HCT116 (cell line): ENCODE measurements around the gene BRSK2. TPM values are rescaled to one million over a fixed set of nuclear protein-coding genes. Genes with fewer than 3 reads are reported as not detected.

Experiments
- ATAC-seq: fragments of 200-7000 bp; cut with Tn5 transposase; 2 replicates; pipeline ENCODE4 v1.9.1; 2020; ENCODE audit warnings: mild to moderate bottlenecking, moderate library complexity
- BruUV-seq: library from RNA; stranded (reverse); fragments of 400-500 nt; replicated peaks from 2 replicates; lab custom pipeline; 2021; lab: Mats Ljungman, UMichigan
- CTCF ChIA-PET: fragments of 300-600 bp; sonication (Branson Sonifier 250); formaldehyde crosslinking; loops from one replicate; lab custom pipeline; 2021; ENCODE audit warnings: antibody characterized with exemption; lab: Charles Lee
- POLR2A ChIA-PET: fragments of 300-600, 350-600 bp; sonication (Branson Sonifier 250); formaldehyde crosslinking; loops from one replicate; lab custom pipeline; 2021; ENCODE audit warnings: antibody characterized with exemption; lab: Charles Lee
- RAD21 ChIA-PET, 2 experiments: fragments of 300-600 bp; sonication (Branson Sonifier 250); formaldehyde crosslinking; loops; one replicate each; lab custom pipeline; 2023; ENCODE audit warnings: low total read pairs in 2 of 2; ENCODE audit not compliant: uncharacterized antibody in 2 of 2, unreplicated experiment in 2 of 2, low non-redundant PET in 1 of 2; lab: Charles Lee
- DNase-seq: peaks from one replicate; pipeline ENCODE4 v3.0.0-alpha.2; 2010; ENCODE audit warnings: low read depth, low spot score
- H2AFZ ChIP-seq: fragments of 200-600 bp; shearing (Covaris generic), sonication (generic); 2 replicates; pipeline ENCODE4 v1.6.1; 2017; ENCODE audit warnings: low read depth, mixed run types, mixed read lengths, antibody characterized with exemption, low read length; ENCODE audit not compliant: poor library complexity, severe bottlenecking
- H3K27ac ChIP-seq: 2 replicates; pipeline ENCODE4 v1.5.1; 2012; ENCODE audit warnings: low read depth, low read length
- H3K27me3 ChIP-seq: fragments of 200-600 bp; sonication (generic); 2 replicates; pipeline ENCODE4 v1.6.1; 2016; ENCODE audit warnings: mixed run types, low read length, mixed read lengths; ENCODE audit not compliant: insufficient read depth
- H3K36me3 ChIP-seq, 2 experiments: fragments of 200-500 bp in 1 of 2; fragments of 200-600 bp in 1 of 2; sonication (Bioruptor generic) in 1 of 2; sonication (generic) in 1 of 2; 2 replicates each; pipeline versions ENCODE4 v1.5.1 to v1.6.1; 2014 to 2016; ENCODE audit warnings: low read length in 2 of 2, inconsistent platforms in 1 of 2, mixed read lengths in 1 of 2, mixed run types in 1 of 2; ENCODE audit not compliant: insufficient read depth in 2 of 2, control insufficient read depth in 1 of 2
- H3K4me1 ChIP-seq, 2 experiments: fragments of 200-600 bp in 1 of 2; sonication (generic) in 1 of 2; 2 replicates each; pipeline versions ENCODE4 v1.5.1 to v1.6.1; 2012 to 2017; ENCODE audit warnings: low read length in 2 of 2, inconsistent platforms in 1 of 2, mild to moderate bottlenecking in 1 of 2, mixed read lengths in 1 of 2, mixed run types in 1 of 2, moderate library complexity in 1 of 2; ENCODE audit not compliant: insufficient read depth in 2 of 2, control insufficient read depth in 1 of 2
- H3K4me2 ChIP-seq: fragments of 200-600 bp; sonication (generic); 2 replicates; pipeline ENCODE4 v1.6.1; 2017; ENCODE audit warnings: mixed run types, low read length, mixed read lengths
- H3K4me3 ChIP-seq, 2 experiments: fragments of 200-600 bp in 1 of 2; sonication (generic) in 1 of 2; replicated peaks in 1 of 2; 2 replicates each; pipeline ENCODE4 v1.5.1; 2011 to 2016; ENCODE audit warnings: low read length in 2 of 2, control low read depth in 1 of 2, low read depth in 1 of 2, mild to moderate bottlenecking in 1 of 2, mixed read lengths in 1 of 2, mixed run types in 1 of 2
- H3K79me2 ChIP-seq: fragments of 200-600 bp; sonication (generic); 2 replicates; pipeline ENCODE4 v1.6.1; 2017; ENCODE audit warnings: mild to moderate bottlenecking, mixed run types, low read length, moderate library complexity, mixed read lengths; ENCODE audit not compliant: insufficient read depth
- H3K9ac ChIP-seq: fragments of 200-600 bp; sonication (generic); 2 replicates; pipeline ENCODE4 v1.6.1; 2016; ENCODE audit warnings: low read length, mixed read lengths
- H3K9me2 ChIP-seq: fragments of 200-600 bp; sonication (generic), shearing (Covaris generic); 2 replicates; pipeline ENCODE4 v1.6.1; 2017; ENCODE audit warnings: mixed run types, mild to moderate bottlenecking, moderate library complexity; ENCODE audit not compliant: insufficient read depth
- H3K9me3 ChIP-seq, 2 experiments: fragments of 200-500 bp in 1 of 2; fragments of 200-600 bp in 1 of 2; sonication (Bioruptor generic) in 1 of 2; sonication (generic) in 1 of 2; 2 replicates each; pipeline ENCODE4 v1.6.1; 2014 to 2017; ENCODE audit warnings: low read length in 2 of 2, mixed read lengths in 2 of 2, inconsistent platforms in 1 of 2, low read depth in 1 of 2, mild to moderate bottlenecking in 1 of 2, mixed run types in 1 of 2, moderate library complexity in 1 of 2; ENCODE audit not compliant: control insufficient read depth in 1 of 2, insufficient read depth in 1 of 2
- H4K20me1 ChIP-seq: fragments of 200-600 bp; sonication (generic), shearing (Covaris generic); 2 replicates; pipeline ENCODE4 v1.6.1; 2017; ENCODE audit warnings: mixed run types, mild to moderate bottlenecking, moderate library complexity; ENCODE audit not compliant: insufficient read depth
- CBX3 ChIP-seq: IDR thresholded peaks from 2 replicates; pipeline ENCODE4 v1.6.1; 2012; ENCODE audit warnings: low read depth
- CEBPB ChIP-seq: IDR thresholded peaks from 2 replicates; pipeline ENCODE4 v1.6.1; 2012; ENCODE audit warnings: low read depth
- EGR1 ChIP-seq: IDR thresholded peaks from 2 replicates; pipeline ENCODE4 v1.6.1; 2012; ENCODE audit warnings: low read depth
- ELF1 ChIP-seq: IDR thresholded peaks from 2 replicates; pipeline ENCODE4 v1.6.1; 2012; ENCODE audit warnings: low read depth, borderline replicate concordance
- EZH2phosphoT487 ChIP-seq: fragments of 200-600 bp; IDR thresholded peaks from 2 replicates; pipeline ENCODE4 v1.6.1; 2018; ENCODE audit warnings: antibody characterized with exemption, borderline replicate concordance
- SIN3A ChIP-seq: IDR thresholded peaks from 2 replicates; pipeline ENCODE4 v1.6.1; 2012; ENCODE audit warnings: low read depth
- SP1 ChIP-seq: IDR thresholded peaks from 2 replicates; pipeline ENCODE4 v1.6.1; 2012; ENCODE audit warnings: low read depth
- SRF ChIP-seq: IDR thresholded peaks from 2 replicates; pipeline ENCODE4 v1.6.1; 2012; ENCODE audit warnings: low read depth
- TCF7L2 ChIP-seq: IDR thresholded peaks from 2 replicates; pipeline ENCODE4 v1.7.0; 2011; ENCODE audit warnings: borderline replicate concordance, inconsistent platforms; ENCODE audit not compliant: insufficient read depth, insufficient read length; ENCODE audit errors: extremely low read depth
- ZNF274 ChIP-seq: fragments of 200-500 bp; sonication (Bioruptor generic); IDR thresholded peaks from 2 replicates; pipeline ENCODE4 v1.6.1; 2014; ENCODE audit warnings: mild to moderate bottlenecking, low read depth, low read length, inconsistent platforms
- intact Hi-C: fragments of 100-400 bp; cut with micrococcal nuclease; formaldehyde crosslinking; loops from 2 replicates; pipeline ENCODE4 v1.10.0; 2022
- total RNA-seq: library from RNA; stranded (reverse); gene quantifications from one replicate; pipeline ENCODE4 v1.2.1, GENCODE V29; 2021; ENCODE audit not compliant: unreplicated experiment
- TF ChIP-seq, protein P1 (sequence below): IDR thresholded peaks from 2 replicates; pipeline ENCODE4 v1.6.1; 2012
- TF ChIP-seq, protein P2 (sequence below): IDR thresholded peaks from 2 replicates; pipeline ENCODE4 v1.6.1; 2011; ENCODE audit warnings: mild to moderate bottlenecking, low read length, moderate library complexity; ENCODE audit not compliant: insufficient replicate concordance; ENCODE audit errors: extremely low read depth
- TF ChIP-seq, protein P3 (sequence below): IDR thresholded peaks from 2 replicates; pipeline ENCODE4 v1.6.1; 2012; ENCODE audit warnings: low read depth

The BRSK2 gene
- total RNA-seq, 1 experiment from 2014 or later = 14.0 TPM

DNA sequence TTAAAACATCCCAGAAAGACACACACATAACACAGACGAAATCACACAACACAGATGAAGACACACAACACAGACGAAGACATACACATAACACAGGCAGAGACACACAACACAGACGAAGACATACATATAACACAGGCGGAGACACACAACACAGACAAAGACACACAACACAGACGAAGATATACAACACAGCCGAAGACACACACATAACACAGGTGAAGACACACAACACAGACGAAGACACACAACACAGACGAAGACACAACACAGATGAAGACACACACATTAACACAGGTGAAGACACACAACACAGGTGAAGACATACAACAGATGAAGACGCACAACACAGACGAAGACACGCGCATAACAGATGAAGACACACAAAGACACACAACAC, 101.6 kb downstream of the BRSK2 start:
- H3K36me3 ChIP-seq = no peaks in the 10 kb centered on the region
- H2AFZ ChIP-seq = no peak overlapping the region
- no peak for DNase-seq
- no peaks in the 10 kb centered on the region for H3K9me3 ChIP-seq
- no peaks in the 10 kb centered on the region for H3K9me2 ChIP-seq
- H3K27ac ChIP-seq = no peak overlapping the region
- no peak for TF ChIP-seq EGR1
- no peak for TF ChIP-seq TCF7L2
- no peak for TF ChIP-seq CBX3
- TF ChIP-seq, protein P1, sequence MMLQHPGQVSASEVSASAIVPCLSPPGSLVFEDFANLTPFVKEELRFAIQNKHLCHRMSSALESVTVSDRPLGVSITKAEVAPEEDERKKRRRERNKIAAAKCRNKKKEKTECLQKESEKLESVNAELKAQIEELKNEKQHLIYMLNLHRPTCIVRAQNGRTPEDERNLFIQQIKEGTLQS = no peak
- TF ChIP-seq ZNF274 = no peak
- no peak for TF ChIP-seq SIN3A
- no peak for TF ChIP-seq EZH2phosphoT487
- TF ChIP-seq CEBPB = no peak
- no peak for TF ChIP-seq ELF1
- BruUV-seq = no TSS peak
- RAD21 ChIA-PET = no interaction called here
- H3K4me1 ChIP-seq = peaks cover 0 to 1% of the 10 kb centered on the region in 2 experiments; a peak in 2 of 4 replicates
- H3K9ac ChIP-seq = no peak overlapping the region
- intact Hi-C loops = no loop called here
- ATAC-seq = no peak
- H4K20me1 ChIP-seq = peaks cover 4% of the 10 kb centered on the region; the same call in 1 of the 2 replicates
- no peaks in the 10 kb centered on the region for H3K27me3 ChIP-seq
- no peak overlapping the region for H3K4me2 ChIP-seq
- no peak overlapping the region for H3K4me3 ChIP-seq
- H3K79me2 ChIP-seq = peaks cover 47% of the 10 kb centered on the region
- POLR2A ChIA-PET = no interaction called here
- CTCF ChIA-PET = no interaction called here

DNA sequence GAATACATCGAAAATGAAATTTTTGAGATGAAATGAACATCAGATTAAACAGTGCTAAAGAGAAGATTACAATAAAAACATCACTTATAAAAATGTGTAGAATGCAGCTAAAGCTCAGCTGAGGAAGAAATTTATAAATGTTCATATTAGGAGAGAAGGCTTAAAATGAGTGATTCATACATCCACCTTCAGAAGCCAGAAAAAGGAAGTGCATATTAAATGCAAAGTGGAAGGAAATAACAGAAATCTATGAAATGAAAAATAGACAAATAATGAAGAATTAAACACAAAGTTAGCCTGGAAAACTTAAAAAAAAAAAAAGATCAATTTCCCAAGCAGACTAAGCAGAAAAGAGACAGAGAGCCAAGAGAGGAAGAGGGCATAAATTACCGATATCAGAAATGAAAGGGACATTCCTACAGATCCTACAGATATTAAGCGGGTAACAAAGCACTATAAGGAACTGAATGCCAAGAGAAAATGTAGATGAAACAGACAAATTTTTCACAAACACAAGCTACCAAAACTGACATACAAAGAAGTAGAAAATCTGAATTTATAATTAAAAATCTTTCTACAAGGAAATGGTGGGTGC, 104.0 kb downstream of the BRSK2 start:
- no TSS peak for BruUV-seq
- H3K27me3 ChIP-seq = no peaks in the 10 kb centered on the region
- no peaks in the 10 kb centered on the region for H3K36me3 ChIP-seq
- CTCF ChIA-PET = no interaction called here
- POLR2A ChIA-PET = no interaction called here
- H3K4me3 ChIP-seq = no peak overlapping the region
- no peak overlapping the region for H3K4me2 ChIP-seq
- peaks cover 4% of the 10 kb centered on the region; the same call in 1 of the 2 replicates for H4K20me1 ChIP-seq
- peaks cover 58% of the 10 kb centered on the region for H3K79me2 ChIP-seq
- no peak overlapping the region for H3K27ac ChIP-seq
- no peaks in the 10 kb centered on the region for H3K9me2 ChIP-seq
- RAD21 ChIA-PET = no interaction called here
- intact Hi-C loops = no loop called here
- H2AFZ ChIP-seq = no peak overlapping the region
- ATAC-seq (no peak), DNase-seq (no peak)
- H3K9ac ChIP-seq = no peak overlapping the region
- TF ChIP-seq, protein P2, sequence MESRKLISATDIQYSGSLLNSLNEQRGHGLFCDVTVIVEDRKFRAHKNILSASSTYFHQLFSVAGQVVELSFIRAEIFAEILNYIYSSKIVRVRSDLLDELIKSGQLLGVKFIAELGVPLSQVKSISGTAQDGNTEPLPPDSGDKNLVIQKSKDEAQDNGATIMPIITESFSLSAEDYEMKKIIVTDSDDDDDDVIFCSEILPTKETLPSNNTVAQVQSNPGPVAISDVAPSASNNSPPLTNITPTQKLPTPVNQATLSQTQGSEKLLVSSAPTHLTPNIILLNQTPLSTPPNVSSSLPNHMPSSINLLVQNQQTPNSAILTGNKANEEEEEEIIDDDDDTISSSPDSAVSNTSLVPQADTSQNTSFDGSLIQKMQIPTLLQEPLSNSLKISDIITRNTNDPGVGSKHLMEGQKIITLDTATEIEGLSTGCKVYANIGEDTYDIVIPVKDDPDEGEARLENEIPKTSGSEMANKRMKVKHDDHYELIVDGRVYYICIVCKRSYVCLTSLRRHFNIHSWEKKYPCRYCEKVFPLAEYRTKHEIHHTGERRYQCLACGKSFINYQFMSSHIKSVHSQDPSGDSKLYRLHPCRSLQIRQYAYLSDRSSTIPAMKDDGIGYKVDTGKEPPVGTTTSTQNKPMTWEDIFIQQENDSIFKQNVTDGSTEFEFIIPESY = no peak
- TF ChIP-seq SRF (no peak), SP1 (no peak), CEBPB (no peak)
- TF ChIP-seq, protein P3, sequence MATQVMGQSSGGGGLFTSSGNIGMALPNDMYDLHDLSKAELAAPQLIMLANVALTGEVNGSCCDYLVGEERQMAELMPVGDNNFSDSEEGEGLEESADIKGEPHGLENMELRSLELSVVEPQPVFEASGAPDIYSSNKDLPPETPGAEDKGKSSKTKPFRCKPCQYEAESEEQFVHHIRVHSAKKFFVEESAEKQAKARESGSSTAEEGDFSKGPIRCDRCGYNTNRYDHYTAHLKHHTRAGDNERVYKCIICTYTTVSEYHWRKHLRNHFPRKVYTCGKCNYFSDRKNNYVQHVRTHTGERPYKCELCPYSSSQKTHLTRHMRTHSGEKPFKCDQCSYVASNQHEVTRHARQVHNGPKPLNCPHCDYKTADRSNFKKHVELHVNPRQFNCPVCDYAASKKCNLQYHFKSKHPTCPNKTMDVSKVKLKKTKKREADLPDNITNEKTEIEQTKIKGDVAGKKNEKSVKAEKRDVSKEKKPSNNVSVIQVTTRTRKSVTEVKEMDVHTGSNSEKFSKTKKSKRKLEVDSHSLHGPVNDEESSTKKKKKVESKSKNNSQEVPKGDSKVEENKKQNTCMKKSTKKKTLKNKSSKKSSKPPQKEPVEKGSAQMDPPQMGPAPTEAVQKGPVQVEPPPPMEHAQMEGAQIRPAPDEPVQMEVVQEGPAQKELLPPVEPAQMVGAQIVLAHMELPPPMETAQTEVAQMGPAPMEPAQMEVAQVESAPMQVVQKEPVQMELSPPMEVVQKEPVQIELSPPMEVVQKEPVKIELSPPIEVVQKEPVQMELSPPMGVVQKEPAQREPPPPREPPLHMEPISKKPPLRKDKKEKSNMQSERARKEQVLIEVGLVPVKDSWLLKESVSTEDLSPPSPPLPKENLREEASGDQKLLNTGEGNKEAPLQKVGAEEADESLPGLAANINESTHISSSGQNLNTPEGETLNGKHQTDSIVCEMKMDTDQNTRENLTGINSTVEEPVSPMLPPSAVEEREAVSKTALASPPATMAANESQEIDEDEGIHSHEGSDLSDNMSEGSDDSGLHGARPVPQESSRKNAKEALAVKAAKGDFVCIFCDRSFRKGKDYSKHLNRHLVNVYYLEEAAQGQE = no peak
- no peaks in the 10 kb centered on the region for H3K4me1 ChIP-seq
- H3K9me3 ChIP-seq = no peaks in the 10 kb centered on the region
